Inflammatory macrophage (primary cell): ENCODE results near the gene ADCY1.
"Not testable (repeated sequence)": the region's sequence is repeated elsewhere in the genome, so short reads cannot be mapped to it uniquely, and the experiment has no call there.

Experiments used
- DNase-seq, 2 donors: peaks; one replicate each; pipeline ENCODE4 v3.0.0-alpha.2; 2020 to 2022

Gene ADCY1

DNA sequence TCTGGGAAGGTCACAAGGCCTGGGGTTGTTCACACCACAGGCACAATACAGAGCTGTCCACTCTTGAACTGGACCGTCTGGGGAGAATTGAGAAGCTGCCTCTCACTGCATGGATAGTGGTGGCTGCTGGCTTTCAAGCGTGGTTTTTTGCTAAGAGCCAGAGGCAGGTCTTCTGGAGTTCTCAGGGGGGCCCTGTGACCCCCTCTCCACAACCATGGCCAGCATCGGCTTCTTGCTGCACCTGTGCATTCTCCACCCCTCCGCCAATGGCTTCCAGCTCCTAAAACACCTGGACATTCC, 140.3 kb downstream of the ADCY1 start:
- DNase-seq, result no peak

DNA sequence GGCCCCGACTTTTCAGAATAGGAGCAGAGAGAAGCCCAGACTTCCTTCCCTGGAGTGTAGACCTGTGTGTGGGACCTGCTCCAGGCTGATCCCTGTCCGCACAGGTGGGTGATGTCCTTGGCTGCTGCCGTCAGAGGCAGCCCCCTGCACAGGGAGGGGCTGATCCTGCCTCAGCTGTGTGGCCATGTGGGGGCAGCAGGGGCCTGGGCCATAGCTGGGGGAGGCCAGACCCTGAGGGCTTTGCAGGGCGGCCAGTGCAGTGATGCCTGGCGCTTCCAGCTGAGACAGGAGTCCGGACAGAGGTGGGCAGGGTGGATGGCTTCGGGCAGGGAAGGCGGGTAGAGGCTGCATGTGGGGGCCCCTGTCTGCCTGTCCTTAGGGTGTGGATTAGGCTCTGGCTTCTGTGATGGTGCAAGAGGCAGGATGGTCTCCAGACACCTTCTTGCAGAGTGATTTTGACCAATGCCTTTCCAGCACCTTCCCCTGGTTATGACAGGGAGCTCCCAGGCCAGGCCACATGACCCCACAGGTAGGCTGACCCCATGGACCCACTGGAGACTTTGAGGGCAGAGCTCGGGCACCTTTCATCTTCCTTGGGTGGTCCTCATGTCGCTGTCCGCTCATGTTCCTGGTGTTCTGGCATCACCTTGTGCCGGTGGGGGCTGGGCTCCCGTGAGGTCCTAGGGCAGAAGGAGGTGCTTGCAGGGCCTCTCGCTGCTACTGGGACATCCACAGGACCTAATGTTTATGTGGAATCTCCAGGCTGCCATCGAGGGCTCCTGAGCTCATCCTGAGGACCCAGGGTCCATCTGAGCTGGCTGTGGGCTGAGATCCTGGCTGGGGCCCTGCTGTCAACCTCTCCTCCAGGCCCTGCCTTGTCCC, 141.5 kb downstream of the ADCY1 start:
- no peak for DNase-seq

DNA sequence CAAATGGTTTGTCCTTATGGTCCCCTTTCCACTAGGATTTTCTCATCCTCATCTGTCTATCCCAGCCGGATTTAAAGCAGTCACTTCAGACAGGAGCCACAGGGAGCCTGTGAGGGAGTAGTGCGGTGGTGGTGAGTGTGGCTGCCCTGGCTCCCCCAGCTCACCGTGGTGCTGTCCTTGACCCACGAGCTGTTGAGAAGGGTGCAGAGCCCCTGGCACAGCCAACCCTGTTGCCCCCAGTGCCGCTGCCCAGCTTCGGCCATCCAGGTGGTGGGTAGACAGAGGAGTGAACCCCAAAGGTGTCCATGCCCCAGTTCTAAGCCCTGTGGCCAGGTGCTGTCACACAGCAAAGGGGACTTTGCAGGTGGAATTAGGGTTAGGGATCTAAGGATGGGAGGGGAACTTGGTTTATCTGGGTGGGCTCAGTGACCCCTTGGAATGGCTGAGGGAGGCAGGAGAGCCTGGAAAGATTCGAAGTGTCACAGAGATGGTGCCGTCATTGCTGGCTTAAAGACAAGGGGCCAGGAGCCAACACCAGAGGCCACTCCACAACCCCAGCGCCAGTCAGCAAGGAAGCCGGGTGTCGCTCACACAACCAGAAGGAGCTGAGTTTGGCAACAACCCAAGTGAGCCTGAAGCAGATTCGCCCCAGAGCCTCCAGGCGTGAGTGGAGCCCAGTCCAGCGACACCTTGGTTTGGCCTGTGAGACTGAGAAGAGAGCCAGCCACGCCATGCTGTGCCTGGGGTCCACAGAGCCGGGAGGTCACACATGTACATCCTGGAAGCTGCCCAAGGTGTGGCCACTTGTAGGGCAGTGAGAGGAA, 142.4 kb downstream of the ADCY1 start:
- DNase-seq, result no peak

DNA sequence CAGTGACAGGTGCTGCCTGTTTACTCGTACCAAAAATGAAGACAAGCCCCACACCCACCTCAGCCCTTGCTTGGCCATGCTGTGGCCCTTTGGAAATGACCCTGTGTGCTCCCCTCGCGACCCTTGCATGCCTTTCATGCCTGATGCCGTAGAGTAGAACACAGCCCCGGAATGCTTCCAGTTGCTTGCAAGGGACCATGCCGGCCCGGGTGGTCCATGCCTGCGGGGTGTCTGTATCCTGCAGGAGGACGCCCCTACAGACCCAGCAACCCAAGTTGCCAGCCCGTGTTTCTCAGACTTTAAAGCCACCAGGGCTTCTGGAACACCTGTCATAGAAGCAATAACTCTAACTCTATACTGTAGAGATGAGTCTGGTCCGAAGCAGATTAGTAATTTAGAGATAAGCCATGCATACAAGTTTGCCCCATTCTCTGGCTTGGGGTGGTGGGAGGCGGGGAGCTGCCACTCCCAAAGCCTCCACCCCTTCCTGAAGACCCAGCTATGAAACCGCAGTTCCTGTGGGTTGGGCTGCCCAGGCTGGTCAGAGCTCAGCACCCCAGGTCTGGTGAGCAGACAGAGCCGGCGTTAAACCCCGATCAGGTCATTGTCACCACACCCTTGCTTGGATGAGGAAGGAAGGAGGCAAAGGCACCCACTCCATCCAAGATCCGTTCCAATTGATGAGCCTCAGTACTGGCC, 143.5 kb downstream of the ADCY1 start:
- no peak for DNase-seq

DNA sequence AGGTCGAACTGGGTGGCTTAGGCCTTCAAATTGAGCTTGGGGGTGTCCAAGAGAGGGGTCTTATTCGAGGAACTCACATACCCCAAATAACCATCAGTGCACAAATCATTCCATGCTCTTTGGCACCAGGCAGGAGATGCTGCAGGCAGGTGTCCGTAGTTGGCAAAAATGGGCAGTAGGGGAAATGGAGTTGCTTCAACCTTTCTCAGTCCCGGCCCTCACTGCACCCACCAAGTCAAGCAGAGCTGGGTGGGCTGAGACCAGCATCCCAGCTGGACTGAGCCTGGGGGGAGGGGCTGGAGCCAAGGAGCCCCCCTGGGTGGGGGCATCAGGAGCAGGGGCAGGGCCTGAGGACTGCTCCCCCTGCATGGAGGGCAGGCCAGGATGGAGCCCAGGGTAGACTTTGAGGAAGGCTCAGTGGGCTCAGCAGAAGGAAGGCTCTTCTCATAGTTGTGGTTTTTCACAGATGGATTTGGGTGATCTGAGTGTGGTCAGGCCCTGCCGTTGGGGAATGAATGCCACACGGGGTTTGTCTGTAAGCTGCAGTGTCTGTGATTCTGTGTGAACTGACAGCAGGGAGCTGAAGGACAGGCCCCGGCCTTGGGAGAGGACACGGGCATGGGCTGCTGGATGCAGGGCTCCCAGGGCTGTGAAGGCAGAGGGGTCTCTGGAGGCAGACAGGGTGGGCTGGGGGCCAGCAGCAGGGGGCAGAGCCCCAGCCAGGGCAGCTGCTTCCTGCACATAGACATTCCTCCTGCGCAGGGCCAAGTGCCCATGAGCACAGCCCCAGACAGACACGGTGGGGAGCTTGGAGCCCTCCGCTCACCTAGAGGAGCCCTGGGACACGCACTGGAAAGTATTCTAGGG, 144.5 kb downstream of the ADCY1 start:
- no peak for DNase-seq

DNA sequence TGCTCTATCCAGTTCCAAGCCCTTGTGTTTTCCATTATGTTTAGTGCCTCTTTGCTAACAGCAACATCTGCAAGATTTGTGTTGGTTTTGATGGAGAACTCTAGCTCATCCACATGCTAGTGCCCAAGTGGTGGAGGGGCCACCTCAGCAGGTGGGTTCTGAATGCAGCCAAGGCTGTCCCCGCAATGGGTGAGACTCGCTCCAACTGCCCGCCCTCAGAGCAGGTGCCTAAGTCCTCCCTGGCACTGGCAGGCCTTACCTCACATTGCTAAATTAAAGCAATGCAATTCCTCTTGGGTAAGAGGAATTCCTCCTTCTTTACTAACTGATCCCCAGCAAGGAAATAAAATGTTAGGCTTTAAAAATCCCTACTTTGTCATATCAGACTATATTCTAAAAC, 146.8 kb downstream of the ADCY1 start:
- no peak for DNase-seq

DNA sequence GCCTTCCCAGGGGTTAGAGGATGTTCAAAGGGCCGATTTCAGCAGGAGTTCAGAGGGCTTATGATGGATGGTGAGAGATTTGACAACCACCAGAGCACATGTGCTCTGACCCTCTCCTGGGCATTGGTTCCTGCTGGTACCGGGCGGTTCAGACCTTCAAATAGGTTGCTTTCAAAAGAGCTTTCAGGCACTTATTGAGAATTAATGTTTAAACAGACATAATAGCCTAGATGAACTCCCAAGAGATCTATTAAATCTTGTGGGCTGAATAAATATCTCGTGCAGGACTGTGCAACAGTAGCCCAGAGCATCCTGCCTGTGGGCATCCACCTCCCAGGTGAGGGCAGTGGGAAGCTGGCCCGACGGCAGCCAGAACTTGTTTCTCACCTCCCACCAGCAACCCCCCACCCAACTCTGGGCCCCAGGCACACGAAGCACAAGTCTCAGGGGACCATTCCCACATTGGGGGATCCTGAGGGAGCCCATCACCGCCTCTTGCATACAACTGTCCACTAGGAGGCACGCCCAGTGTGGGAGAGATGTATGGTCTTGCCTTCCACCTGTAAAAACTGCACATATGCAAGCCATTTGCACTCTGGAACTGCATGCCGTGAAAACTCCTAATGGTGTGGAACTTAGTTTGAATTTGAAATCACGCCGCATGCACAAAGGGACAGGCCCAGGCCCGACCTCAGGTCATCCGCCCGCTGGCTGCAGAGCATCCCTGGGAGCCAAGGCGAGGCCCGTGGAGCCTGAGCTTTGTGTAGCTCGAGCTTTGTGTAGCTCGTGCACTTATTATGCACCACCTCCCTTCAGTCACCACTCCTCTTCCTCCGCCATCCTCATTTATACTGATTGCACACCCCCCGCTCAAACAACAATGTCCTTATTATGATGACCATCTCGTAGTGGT, 147.8 kb downstream of the ADCY1 start:
- DNase-seq, result no peak

DNA sequence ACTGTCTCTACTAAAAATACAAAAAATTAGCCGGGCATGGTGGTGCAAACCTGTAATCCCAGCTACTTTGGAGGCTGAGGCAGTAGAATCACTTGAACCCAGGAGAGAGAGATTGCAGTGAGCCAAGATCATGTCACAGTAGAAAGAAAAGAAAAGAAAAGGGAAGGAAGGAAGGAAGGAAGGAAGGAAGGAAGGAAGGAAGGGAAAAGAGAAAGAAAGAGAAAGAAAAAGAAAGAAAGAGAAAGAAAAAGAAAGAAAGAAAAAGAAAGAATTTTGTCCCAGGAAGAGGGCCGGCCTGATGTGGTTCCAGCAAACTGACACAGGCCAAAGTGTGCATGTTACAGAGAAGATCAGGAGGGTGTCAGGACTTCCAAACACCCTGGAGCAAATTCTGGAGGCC, 151.1 kb downstream of the ADCY1 start:
- not testable (repeated sequence) for DNase-seq

DNA sequence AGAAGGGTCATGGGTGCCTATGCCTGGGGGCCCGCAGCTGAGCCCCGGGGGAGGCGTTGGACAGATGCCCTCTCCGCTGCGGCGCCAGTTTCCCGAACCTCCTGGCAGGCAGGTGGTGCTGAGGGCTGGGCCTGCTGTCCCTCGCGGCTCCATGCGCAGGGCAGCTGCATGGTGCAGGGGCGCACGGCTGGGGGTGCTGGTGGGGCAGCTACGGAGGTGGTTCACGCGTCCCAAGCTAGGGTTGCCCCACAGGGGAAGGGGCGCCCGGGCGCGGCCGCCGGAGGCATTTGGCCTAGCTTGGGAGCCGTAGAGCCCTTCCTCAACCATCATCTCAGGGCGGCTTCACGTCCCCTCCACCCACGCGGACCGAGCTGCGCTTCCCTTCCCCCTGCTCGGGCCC, 152.7 kb downstream of the ADCY1 start:
- no peak for DNase-seq

DNA sequence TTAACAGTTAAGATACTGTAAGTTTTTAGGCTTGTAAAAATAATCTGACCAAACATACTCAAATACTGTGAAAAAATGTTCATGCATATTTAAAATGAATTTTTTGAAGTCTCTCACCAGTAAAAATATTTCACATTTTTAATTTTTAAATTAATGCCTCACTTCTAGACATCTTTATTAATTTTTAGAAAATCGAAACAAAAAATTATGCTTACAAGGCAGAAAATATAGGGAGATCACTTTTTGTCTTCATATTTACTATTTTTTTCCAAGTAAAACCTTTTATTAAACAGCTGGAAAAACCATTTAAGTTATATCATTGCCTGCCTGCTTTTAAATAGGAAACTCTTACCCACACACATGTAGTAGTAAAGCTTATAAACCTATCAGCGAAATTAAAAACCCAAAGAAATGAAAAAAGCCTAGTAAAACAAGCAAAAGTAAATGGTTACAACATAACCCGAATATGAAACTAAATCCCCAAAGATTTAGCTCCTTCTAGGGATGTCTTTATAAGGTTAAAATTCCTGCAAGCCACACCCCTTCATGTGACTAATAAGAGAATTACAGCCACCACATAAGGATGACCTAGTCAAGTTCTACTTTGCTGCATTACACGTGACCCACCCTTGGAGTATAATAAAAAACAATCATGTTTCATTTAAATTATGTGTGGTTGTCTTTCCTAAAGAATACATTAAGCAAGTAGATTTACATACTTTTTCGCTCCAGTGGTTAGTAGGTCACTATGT, 157.7 kb downstream of the ADCY1 start:
- not testable (repeated sequence) for DNase-seq

DNA sequence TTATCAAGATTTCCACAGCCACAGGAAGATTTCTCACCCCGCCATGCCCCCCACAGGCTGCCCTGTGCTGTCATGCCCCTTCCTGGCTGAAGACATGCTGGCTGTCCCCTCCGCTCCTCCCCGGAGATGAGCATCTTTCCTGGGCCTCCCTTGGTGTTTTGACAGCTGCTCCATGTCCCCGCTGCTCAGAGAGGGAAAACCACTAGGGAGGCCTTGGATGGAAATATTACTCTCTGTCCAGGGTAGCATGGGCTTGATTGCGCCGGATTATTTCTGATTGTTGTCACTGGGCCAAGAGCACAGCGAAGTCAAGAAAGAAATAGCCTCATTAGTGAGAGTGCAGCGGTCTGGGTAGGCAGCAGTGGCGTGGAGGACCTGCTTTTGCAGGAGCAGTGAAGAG, 164.8 kb downstream of the ADCY1 start:
- DNase-seq, result not testable (repeated sequence)

DNA sequence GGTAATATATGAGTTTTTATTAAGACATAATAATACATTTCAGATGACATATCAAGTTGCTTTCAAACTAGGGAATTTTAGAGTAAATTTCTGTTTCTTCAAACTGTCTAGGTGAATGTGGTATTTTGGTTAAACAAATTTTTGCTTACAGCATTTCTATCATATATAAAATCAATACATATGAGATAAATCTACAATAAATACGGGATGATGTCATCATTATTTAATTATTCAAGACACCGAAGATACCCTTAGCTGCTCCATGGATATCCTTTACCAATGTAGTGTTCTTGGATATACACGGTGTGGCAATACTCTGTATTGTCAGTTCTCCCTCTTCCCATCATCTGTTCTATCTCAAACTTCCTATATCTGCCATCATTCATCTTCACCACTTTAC, 166.4 kb downstream of the ADCY1 start:
- DNase-seq, result not testable (repeated sequence)

DNA sequence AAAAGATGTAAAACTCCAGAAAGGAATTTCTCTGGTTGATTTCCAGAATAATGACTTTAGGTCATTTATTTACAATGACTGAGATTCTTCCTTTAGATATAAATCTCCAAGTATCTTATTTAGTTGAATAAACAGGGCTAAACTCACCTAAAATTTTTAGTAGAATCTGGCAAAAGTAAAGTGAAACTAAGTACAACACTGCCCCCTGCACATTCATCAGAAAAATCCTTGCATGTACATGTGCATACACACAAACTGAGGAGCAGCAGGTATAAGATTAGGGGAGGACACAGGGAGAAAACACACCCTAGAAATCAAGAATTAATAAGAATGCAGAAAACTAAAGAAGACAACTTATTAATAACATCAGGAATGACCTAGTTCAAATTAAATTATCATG, 174.8 kb downstream of the ADCY1 start:
- not testable (repeated sequence) for DNase-seq

DNA sequence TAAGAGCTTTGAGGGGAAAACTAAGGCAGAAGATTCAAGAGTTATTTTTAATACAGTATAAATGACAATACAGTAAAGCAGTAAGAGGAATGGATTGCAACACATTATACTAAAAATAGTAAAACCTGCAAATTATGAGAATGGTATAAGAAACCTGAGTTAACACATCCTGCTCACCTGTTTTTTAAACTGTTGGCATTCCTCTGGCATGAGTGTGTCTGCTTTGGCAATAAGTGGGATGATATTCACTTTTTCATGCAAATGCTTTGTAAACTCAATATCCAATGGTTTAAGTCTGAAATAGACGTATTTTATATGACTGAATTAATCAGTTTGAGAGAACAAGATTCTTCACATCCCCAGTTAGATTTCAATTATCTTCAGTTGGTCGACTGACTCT, 177.2 kb downstream of the ADCY1 start:
- DNase-seq, result not testable (repeated sequence)

DNA sequence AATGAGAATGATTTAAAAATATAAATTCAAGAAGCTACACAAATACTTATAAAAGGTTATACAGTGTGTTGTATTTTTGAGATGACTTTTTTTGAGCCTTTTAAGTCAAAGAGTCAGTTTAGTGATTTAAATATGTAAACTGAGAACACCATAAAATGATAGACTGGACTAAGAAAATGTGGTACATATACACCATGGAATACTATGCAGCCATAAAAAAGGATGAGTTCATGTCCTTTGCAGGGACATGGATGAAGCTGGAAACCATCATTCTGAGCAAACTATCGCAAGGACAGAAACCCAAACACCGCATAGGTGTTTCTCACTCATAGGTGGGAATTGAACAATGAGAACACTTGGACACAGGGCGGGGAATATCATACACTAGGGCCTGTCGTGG, 182.2 kb downstream of the ADCY1 start:
- not testable (repeated sequence) for DNase-seq

DNA sequence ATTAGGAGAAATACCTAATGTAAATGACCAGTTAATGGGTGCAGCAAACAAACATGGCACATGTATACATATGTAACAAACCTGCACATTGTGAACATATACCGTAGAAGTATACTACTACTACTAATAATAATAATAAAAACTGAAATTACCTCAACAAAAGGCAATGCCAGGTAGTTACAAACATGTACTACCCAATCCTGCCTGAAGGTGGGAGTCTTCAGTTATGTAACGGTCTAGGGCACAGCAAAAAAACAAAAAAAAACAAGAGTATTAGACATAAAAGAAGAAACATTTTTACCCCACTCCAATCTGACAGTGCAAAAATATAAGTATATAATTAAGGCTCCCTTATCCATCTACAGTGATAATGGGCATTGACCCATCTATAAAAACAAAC, 182.6 kb downstream of the ADCY1 start:
- DNase-seq, result not testable (repeated sequence)

DNA sequence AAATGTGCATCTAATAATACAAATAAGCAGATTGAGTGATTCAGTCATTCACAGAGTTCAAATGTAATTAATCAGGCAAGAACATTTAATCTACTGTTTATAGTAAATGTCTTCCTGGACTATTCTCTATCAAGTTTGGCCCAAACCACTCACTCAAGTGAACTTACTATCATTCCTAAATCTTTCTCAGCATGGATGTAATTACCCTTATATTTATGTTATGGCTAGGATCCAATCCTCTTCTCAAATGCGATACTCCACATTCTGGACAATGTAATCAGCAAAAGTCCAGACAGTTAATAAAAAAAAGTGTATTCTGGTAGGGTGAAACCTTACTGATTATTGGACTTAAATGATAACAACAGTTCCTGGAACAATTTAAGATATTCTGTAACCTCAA, 185.3 kb downstream of the ADCY1 start:
- not testable (repeated sequence) for DNase-seq

DNA sequence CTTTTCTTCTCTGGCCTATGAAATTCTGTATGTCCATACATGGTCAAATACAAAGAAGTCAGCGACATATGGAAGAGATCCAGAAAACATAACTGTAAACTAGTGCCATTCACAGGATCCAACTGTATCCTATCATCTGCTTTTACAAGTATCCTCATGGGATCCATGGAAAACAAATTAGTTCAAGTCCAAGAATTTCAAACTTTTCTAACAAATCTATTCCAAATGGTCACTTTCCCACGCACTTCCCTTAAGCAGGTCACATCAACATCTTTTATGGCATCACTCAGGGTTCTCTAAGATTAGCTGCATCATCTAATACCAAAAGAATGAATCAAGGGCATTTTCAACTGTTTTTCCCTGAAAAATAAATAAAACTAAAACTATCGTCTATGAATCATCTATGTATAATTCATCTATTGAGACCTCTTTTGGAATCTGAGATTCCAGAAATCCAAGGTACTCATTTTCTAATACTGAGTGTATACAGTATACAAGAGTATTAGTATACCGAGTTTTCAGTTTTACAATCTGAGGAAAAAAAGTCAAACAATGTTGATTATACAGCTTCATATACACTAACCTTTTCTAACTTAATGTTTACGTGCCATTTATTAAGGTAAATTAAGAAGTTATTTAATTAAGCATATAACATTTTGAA, 187.5 kb downstream of the ADCY1 start:
- DNase-seq, result not testable (repeated sequence)

DNA sequence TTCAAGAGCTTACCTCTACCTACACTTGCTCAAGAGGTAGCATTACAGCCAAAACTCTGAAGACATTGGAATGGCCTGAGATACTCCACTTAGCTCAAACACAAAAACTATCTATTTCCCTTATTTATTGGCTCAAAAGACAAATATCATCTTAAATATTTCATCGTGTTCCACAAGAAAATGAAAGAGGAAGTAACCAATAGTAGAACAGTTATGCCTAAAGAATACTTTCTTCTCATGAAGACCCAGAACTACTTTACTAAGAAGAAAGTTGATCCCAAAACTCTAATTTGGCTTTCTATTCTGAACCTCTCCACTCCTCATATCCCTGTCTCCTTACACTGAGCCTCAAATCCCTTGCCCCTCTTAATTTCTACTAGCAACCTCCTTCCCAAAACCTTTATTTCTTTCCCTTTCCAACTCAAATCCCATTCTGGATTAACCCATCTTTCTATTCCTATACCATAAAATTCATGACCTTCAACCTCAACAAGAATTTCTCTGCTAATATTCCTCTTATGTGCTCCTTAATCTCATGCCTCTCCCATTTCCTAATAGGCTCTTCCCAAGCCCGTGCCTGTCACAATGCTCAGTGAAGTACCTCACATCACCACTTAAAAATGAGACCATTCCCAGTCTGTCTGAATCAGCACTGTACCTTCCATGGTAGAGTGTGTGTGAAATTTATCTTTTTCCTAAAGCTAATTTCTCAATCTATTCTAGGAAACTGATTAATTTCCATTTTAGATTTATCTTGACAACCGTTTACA, 188.2 kb downstream of the ADCY1 start:
- DNase-seq, result peak in 1 of 2 donors; percentile 3
